HepG2 (cell line): ENCODE data around the gene ASB4. TPM values are rescaled to one million over a fixed set of nuclear protein-coding genes. Genes with fewer than 3 reads are reported as not detected.
A peak's percentile ranks its signal among the peaks of the same experiment; 100 is the strongest.

ENCODE experiments used
- BCL6 ChIP-seq: IDR thresholded peaks from 2 replicates; pipeline ENCODE4 v1.6.1; 2016; ENCODE audit warnings: missing genetic modification reagents, missing compliant biosample characterization
- FOXA1 ChIP-seq, 2 experiments: fragments of 450-650 bp in 1 of 2; sonication (generic) in 1 of 2; formaldehyde crosslinking in 1 of 2; IDR thresholded peaks; 2 replicates each; pipeline versions ENCODE4 v1.4.0 to v1.6.1; 2016 to 2020; ENCODE audit warnings: missing genetic modification reagents in 1 of 2
- FOXP4 ChIP-seq: sonication (generic); formaldehyde crosslinking; IDR thresholded peaks from 2 replicates; pipeline ENCODE4 v1.4.0; 2020; ENCODE audit warnings: missing genetic modification reagents
- HDAC2 ChIP-seq: sonication (generic); formaldehyde crosslinking; IDR thresholded peaks from 2 replicates; pipeline ENCODE4 v1.4.0; 2020; ENCODE audit warnings: missing genetic modification reagents
- IRF2 ChIP-seq: IDR thresholded peaks from 2 replicates; pipeline ENCODE4 v1.6.1; 2018; ENCODE audit warnings: missing genetic modification reagents, missing compliant biosample characterization
- KAT7 ChIP-seq: IDR thresholded peaks from 2 replicates; pipeline ENCODE4 v1.6.1; 2018; ENCODE audit warnings: borderline replicate concordance, missing compliant biosample characterization
- MAFF ChIP-seq: IDR thresholded peaks from 2 replicates; pipeline ENCODE4 v1.6.1; 2011; ENCODE audit warnings: low read depth, low read length, improper control_type of control experiment
- MEF2D ChIP-seq: sonication (generic); formaldehyde crosslinking; IDR thresholded peaks from 2 replicates; pipeline ENCODE4 v1.5.1; 2020; ENCODE audit warnings: mild to moderate bottlenecking, missing genetic modification reagents
- POLR2AphosphoS5 ChIP-seq: IDR thresholded peaks from 2 replicates; pipeline ENCODE4 v1.6.1; 2012; ENCODE audit warnings: low read depth, low read length
- PPARG ChIP-seq: conservative IDR thresholded peaks from 2 replicates; pipeline ENCODE4 v1.6.1; 2016; ENCODE audit warnings: missing biosample characterization, missing genetic modification reagents
- SRSF9 ChIP-seq: fragments of 200-400 bp; formaldehyde crosslinking; IDR thresholded peaks from 2 replicates; pipeline ENCODE4 v1.6.1; 2018; ENCODE audit warnings: borderline replicate concordance, mild to moderate bottlenecking, low read depth, low read length; ENCODE audit not compliant: insufficient read depth, poor library complexity, severe bottlenecking
- ZBTB3 ChIP-seq: sonication (generic); formaldehyde crosslinking; IDR thresholded peaks from 2 replicates; pipeline ENCODE4 v1.4.0; 2020; ENCODE audit warnings: low read depth, mild to moderate bottlenecking, moderate library complexity, missing genetic modification reagents, borderline replicate concordance
- ZFYVE20 ChIP-seq: sonication (generic); formaldehyde crosslinking; IDR thresholded peaks from 2 replicates; pipeline ENCODE4 v1.8.0; 2023; ENCODE audit warnings: low read depth, mild to moderate bottlenecking, moderate library complexity, missing genetic modification reagents, borderline replicate concordance
- ZKSCAN5 ChIP-seq: sonication (generic); formaldehyde crosslinking; IDR thresholded peaks from 2 replicates; pipeline ENCODE4 v1.5.1; 2020; ENCODE audit warnings: mild to moderate bottlenecking, missing genetic modification reagents
- ZNF510 ChIP-seq: sonication (generic); formaldehyde crosslinking; IDR thresholded peaks from 2 replicates; pipeline ENCODE4 v1.4.0; 2020; ENCODE audit warnings: low read depth, mild to moderate bottlenecking, missing genetic modification reagents
- ZNF543 ChIP-seq: sonication (generic); formaldehyde crosslinking; IDR thresholded peaks from 2 replicates; pipeline ENCODE4 v1.4.0; 2020; ENCODE audit warnings: mild to moderate bottlenecking, missing genetic modification reagents
- polyA plus RNA-seq, 8 experiments: library from polyadenylated mRNA; depleted of rRNA in 3 of 8; stranded (reverse) in 7 of 8; unstranded in 1 of 8; fragments of >200 nt; fragmentation: Illumina TruSeq in 4 of 8; extraction: Trizol in 4 of 8; gene quantifications; 2 replicates each; pipeline versions ENCODE4 v1.2.1 to v1.2.3, GENCODE V29; 2011 to 2016; ENCODE audit warnings: low read depth in 4 of 8, missing spikeins in 1 of 8, mixed read lengths in 1 of 8; ENCODE audit not compliant: insufficient read depth in 1 of 8
- total RNA-seq, 5 experiments: library from RNA; depleted of rRNA; stranded (reverse); fragments of >200 nt; fragmentation: Illumina TruSeq; extraction: Trizol; gene quantifications; 2 replicates each; pipeline ENCODE4 v1.2.3, GENCODE V29; 2016; ENCODE audit warnings: low read depth in 1 of 5
- TF ChIP-seq, protein P1 (sequence below): IDR thresholded peaks from 2 replicates; pipeline ENCODE4 v1.4.0; 2020; ENCODE audit warnings: mild to moderate bottlenecking, missing genetic modification reagents
- TF ChIP-seq, protein P2 (sequence below): sonication (generic); formaldehyde crosslinking; conservative IDR thresholded peaks from 2 replicates; pipeline ENCODE4 v1.4.0; 2020; ENCODE audit warnings: mild to moderate bottlenecking, missing genetic modification reagents, moderate library complexity

Gene ASB4
- total and polyA plus RNA-seq, 2 of the 13 experiments (the other 11 are each of a cell fraction or from before 2014, with no cell fraction given) = 1.1 to 4.0 TPM

GRCh38 chr7:95441042-95441823 is 44.5 kb upstream of the ASB4 start (continued):
- TF ChIP-seq, protein P1, sequence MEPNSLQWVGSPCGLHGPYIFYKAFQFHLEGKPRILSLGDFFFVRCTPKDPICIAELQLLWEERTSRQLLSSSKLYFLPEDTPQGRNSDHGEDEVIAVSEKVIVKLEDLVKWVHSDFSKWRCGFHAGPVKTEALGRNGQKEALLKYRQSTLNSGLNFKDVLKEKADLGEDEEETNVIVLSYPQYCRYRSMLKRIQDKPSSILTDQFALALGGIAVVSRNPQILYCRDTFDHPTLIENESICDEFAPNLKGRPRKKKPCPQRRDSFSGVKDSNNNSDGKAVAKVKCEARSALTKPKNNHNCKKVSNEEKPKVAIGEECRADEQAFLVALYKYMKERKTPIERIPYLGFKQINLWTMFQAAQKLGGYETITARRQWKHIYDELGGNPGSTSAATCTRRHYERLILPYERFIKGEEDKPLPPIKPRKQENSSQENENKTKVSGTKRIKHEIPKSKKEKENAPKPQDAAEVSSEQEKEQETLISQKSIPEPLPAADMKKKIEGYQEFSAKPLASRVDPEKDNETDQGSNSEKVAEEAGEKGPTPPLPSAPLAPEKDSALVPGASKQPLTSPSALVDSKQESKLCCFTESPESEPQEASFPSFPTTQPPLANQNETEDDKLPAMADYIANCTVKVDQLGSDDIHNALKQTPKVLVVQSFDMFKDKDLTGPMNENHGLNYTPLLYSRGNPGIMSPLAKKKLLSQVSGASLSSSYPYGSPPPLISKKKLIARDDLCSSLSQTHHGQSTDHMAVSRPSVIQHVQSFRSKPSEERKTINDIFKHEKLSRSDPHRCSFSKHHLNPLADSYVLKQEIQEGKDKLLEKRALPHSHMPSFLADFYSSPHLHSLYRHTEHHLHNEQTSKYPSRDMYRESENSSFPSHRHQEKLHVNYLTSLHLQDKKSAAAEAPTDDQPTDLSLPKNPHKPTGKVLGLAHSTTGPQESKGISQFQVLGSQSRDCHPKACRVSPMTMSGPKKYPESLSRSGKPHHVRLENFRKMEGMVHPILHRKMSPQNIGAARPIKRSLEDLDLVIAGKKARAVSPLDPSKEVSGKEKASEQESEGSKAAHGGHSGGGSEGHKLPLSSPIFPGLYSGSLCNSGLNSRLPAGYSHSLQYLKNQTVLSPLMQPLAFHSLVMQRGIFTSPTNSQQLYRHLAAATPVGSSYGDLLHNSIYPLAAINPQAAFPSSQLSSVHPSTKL (CRISPR knock-in tag) = peak; percentile 91
- TF ChIP-seq MAFF (no peak), ZKSCAN5 (no peak), ZNF510 (no peak), ZNF543 (CRISPR knock-in tag) (no peak), KAT7 (CRISPR knock-in tag) (no peak), ZBTB3 (CRISPR knock-in tag) (no peak), PPARG (CRISPR knock-in tag) (peak; percentile 59), FOXP4 (CRISPR knock-in tag) (peak; percentile 61), HDAC2 (CRISPR knock-in tag) (peak; percentile 58), FOXA1 (IDR thresholded peaks at IDR 0.05) (no peak), FOXA1 (CRISPR knock-in tag; IDR thresholded peaks at IDR 0.05) (peak; percentile 64), BCL6 (CRISPR knock-in tag) (peak; percentile 98), POLR2AphosphoS5 (peak; percentile 62), SRSF9 (no peak), ZFYVE20 (CRISPR knock-in tag) (no peak), IRF2 (CRISPR knock-in tag) (peak; percentile 16; the same call in 1 of the 2 replicates), MEF2D (no peak)
- TF ChIP-seq, protein P2, sequence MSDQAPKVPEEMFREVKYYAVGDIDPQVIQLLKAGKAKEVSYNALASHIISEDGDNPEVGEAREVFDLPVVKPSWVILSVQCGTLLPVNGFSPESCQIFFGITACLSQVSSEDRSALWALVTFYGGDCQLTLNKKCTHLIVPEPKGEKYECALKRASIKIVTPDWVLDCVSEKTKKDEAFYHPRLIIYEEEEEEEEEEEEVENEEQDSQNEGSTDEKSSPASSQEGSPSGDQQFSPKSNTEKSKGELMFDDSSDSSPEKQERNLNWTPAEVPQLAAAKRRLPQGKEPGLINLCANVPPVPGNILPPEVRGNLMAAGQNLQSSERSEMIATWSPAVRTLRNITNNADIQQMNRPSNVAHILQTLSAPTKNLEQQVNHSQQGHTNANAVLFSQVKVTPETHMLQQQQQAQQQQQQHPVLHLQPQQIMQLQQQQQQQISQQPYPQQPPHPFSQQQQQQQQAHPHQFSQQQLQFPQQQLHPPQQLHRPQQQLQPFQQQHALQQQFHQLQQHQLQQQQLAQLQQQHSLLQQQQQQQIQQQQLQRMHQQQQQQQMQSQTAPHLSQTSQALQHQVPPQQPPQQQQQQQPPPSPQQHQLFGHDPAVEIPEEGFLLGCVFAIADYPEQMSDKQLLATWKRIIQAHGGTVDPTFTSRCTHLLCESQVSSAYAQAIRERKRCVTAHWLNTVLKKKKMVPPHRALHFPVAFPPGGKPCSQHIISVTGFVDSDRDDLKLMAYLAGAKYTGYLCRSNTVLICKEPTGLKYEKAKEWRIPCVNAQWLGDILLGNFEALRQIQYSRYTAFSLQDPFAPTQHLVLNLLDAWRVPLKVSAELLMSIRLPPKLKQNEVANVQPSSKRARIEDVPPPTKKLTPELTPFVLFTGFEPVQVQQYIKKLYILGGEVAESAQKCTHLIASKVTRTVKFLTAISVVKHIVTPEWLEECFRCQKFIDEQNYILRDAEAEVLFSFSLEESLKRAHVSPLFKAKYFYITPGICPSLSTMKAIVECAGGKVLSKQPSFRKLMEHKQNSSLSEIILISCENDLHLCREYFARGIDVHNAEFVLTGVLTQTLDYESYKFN (CRISPR knock-in tag) = no peak; the same call in 1 of the 2 replicates
